GM19463 (cell line): ENCODE measurements around the gene KBTBD4.
"Not testable (repeated sequence)": the region's sequence is repeated elsewhere in the genome, so short reads cannot be mapped to it uniquely, and the experiment has no call there.

Experiments used
- ATAC-seq: cut with Tn5 transposase; IDR thresholded peaks from one replicate; pipeline ENCODE4 v1.9.1; 2021; ENCODE audit warnings: mild to moderate bottlenecking, moderate library complexity; ENCODE audit not compliant: unreplicated experiment

The KBTBD4 gene

DNA sequence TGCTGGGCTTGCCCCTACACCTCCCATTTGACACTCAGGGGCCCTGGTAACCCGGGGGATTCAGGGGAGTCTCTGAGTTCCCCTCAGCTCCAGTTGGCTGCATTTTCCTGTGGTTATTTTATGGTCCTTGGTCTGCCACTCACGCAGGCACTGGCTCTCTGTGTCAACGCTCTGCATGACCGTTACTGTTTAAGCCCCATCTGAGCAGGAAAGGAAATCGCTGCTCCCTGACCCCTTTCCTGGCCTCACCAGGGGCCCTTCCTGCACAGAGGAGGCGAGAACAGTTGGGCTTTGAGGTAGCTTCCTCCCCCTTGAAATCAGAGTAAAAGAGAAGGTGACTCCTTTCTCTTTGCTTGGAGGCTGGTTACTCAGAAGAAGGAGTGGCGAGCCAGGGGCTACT lies 13.0 kb upstream of the KBTBD4 start:
- no peak for ATAC-seq

DNA sequence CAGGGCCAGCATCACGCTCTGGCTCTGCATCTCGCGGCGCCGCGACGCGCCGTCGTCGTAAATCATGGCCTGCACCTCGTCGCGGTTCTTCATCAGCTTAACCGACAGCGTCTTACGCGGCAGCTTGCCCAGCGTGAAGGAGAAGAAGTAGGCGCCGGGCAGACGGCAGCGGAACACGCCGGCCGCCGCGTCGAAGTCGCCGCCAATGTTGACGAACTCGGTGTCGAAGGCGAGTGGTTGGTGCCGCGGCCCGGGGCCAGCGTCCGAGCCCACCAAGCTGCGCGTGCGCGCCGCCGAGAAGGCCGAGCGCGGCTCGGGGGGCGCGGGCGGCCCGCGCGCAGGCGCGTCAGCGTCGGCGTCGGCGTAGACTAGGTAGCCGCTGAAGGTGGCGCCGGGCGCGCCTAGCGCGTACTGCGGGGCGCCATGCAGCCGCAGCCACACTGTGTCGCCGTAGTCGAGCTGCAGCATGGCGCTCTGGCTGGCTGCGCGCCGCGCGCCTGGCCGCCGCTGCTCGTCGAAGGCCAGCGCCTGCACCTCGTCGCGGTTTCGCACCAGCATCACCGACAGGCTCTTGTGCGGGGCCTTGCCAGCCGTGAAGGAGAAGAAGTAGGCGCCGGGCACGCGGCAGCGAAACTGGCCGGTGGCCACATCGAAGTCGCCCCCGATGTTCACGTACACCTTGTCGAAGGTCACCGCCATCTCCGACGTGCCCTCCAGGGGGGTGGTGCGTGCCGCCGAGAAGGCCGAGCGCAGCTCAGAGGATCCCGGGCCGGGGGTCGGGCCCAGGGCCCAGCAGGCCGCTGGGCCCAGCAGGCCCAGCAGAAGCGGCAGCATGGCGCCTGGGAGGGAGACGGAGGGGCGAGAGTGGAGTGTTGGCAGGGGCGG lies 11.4 kb upstream of the KBTBD4 start:
- no peak for ATAC-seq

DNA sequence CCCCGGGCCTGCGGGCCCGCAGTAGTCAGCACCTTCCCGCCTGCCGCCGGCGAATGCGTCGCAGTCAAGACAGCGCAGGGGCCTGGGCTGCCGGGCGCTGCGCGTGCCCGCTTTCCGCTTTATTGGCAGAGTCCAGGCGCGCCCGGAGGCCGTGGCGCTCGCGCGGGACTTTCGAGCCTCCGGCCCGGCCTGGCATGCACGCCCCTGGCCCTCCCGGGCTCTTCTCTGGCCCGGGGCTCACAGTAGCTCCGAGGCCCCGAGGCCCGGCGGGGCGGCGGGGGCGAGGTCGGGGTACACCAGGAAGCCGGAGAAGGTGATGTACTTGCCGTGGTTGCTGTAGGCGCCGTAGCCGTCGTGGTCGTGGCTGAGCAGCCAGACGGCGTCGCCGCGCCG lies 10.8 kb upstream of the KBTBD4 start:
- no peak for ATAC-seq

DNA sequence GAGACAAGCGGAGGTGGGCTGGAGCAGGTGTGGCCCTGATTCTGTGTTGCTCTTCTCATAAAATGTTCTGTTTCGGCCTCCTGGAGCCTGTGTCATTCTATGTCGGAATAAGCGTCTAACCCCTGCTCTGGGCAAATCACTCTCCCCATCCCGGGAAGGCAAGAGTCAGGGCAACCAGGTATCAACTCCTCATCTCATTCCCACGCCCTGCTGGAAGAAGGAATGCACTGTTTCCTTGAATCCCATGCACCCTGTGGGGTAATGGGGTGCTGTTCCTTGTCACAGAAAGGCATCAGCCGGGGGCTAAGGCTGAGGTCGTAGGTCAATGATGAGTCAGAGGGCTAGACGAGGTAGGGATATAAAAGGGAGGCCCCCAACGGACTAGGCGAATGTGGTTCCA lies 10.3 kb upstream of the KBTBD4 start:
- ATAC-seq, result no peak

DNA sequence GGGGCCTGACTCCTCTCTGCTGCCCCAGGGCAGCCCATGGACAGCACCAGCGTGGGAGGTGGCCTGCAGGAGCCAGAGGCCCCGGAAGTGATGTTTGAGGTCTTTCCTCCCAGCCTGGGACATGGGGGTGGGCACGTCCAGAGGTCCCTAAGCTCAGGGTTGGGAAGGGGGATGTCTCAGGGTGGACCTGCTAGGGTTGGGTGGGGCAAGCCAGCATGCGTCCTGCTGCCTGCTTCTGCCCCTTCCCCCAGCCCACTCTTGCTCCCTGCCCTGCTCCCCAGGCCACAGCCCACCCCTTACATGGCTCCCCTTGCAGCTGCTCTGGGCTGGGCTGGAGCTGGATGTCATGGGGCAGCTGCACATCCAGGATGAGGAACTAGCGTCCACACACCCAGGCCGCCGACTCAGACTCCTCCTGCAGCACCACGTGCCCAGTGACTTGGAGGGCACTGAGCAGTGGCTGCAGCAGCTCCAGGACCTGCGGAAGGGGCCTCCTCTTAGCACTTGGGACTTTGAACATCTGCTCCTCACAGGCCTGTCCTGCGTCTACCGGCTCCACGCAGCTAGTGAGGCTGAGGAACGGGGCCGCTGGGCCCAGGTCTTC lies 9.1 kb upstream of the KBTBD4 start:
- no peak for ATAC-seq

DNA sequence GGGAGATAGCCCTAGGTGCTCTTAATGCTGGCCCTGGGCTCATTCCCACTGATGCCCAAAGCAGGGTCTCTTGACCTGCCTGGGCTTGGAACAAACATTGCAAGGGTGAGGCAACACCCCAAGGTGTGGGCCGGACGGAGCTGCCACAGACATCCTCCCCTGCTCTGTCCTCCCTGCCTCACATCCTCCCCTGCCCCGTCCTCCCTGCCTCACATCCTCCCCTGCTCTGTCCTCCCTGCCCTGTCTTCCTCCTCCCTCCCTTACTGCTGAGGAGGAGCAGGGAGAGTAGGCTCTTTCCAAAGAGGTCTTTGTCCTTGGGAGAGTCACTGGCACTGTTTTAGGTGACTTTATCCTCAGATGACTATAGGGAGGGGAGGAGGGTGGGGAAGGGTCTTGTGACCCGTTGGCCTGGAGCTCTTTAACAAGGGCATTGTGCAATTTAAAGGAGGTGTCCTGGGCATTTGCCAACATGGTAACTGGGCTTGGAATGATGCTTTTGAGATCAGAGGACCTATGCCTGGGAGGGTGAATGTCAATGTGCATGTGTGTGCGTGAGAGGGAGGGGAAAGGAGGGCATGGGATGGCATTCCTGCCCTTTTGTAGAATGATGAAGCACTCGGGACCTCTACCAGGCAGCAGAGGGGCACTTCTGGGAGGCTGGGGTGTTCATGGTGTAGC lies 8.4 kb upstream of the KBTBD4 start:
- no peak for ATAC-seq

DNA sequence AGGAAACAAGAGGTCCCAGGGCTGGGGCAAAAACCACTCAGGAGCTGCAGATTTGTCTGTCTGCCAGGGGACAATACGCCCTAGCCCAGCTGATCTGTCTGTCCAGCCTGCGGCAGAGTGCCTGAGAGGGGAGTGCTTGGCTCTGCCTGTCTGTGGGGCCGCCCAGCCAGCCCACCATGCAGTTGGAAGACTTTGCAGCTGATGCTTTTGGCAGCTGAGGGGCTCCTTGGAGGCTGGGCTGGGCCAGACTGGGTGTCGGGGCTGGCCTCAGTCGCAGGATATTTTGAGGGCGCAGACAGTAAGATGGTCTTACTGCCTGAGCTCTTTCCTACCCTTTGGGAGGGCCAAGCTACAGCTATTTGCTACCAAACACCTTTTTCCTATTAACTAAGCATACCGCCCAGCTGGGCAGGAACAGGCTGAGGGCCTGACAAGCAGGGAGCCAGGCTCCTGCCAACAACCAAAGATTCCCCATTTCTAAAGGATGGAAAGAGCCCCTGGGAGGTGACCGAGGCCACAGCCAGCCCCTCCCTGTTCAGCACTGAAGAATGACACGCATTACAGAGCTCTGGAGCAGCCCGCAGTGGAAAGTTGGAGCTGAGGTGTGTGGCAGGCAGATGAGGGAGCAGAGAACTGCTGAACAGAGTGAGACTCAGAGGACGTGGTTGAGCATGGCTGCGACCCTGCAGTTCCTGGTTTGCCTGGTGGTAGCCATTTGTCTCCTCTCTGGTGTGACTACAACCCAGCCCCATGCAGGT lies 7.5 kb upstream of the KBTBD4 start, which contains the start of gene FAM180B:
TSS of gene FAM180B (plus strand) at position 581 of the 758 bp plus-strand sequence. CDS start at position 672, 91 bp downstream.
- ATAC-seq, result no peak

DNA sequence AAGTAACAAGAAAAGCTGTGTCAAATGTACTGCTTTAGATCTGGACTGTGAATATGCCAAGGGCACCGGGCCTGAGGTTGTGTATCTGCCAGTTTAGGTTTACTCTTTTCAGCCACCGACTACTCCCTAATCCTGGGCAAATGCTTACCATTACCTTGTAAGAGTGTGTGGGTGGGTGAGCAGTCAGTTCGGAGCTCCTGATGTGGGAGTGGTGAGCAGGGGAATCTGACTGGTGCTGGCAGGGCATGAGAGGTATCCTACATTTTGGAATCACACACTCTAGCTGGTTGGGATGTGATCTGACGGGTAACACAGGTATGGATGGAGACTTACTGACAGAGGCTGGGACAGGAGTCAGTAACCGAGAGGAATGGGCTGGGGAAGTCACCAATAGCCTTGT lies 5.1 kb upstream of the KBTBD4 start:
- ATAC-seq, result no peak

DNA sequence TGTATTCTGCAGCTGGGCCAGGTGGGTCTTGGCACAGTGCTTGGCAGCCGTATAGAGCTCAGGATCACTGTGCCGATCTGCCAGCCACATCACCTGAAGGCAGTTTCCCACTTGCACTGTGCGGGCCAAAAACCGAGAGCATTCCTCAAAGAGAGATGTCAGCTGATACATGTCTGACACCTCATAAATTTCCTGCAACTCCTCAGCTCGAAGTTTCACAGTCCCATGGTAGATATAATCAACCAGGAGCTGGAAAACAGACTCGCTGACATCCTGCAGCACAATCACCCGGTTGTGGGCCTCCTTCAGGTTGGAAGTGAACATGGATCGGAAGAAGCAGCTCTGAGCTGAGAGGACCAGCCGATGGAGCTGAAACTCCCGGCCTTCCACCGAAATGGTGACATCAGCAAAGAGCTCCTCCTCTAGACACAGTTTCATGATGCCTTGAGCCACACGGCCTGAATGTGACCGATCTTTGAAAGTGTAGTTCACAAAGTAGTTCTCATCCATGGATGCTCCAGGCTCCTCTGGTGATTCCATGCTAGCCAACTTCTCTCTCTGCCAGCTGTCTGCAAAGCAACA lies 1.2 kb downstream of the KBTBD4 start:
- ATAC-seq, result no peak

DNA sequence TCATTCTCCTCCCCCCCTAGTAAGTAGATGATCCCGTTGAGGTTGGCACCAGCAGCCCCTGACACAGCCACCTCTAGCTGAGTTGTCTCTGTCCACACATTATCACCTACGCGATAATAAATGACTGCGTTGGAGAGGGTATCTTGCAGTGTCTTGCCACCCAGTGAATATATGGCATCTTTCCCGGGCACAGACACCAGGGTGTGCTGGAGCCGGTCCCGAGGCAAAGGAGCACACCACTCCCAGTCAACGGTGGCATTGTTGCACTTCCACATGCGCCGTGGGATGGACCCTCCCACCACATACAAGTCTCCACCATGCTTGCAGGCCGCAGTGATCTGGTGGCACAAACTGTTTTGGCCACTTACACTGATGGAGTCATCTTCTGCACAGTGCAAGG lies 5.4 kb downstream of the KBTBD4 start:
- no peak for ATAC-seq

DNA sequence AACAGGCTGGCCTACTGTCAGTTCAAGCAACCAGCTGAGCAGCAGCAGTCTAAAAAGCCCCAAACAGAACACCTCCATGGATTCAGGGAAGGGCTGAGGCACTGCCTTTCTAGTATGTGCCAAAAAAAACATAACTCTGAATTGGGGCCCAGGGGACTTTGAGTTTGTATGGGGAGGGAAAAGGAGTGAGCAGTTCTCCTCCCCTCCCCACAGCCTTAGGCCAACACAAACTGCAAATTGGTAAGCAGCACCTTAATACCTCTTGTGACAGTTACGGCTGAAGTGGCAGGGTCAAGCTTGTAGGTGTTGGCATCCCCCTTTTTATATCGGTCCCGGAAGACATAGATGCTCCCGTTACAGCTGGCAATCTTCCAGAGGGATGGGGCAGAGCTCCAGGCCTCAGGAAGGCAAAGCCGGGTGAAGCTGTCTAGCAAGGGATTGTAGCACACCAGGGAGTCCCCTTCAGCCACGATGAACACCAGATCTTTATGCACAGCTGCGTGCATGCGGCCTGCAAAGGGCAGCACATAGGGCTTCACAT lies 6.0 kb downstream of the KBTBD4 start:
- ATAC-seq, result no peak

DNA sequence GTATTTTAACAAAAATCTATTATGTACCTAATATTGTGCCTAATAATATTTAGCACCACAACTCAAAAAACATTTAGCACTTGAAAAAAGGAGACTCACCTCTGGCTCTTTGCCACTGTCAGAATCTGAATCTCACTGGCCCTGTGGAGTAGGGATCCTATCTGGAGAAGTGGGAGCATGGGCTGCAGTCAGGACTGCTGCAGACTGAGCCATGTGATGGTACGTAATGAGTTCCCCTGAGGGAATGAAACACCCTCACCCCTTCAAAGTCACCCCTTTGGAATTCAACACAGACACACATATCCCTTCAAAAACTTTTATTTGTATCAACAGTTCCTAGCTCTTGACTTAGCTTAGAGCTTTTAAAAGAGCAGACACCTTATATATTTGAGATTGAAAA lies 6.9 kb downstream of the KBTBD4 start:
- no peak for ATAC-seq

DNA sequence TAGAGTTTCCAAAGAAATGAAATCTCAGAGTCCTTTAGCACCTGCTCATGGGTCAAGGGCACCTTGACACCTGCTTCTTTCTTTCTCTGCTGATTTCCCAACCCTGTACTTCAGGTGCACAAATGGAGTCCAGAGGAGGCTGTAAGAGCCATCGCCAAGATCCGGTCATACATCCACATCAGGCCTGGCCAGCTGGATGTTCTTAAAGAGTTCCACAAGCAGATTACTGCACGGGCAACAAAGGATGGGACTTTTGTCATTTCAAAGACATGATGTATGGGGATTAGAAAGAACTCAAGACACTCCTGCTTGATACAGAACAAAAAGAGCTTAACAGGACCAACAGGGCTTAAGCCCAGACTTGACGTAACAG lies 7.4 kb downstream of the KBTBD4 start:
- no peak for ATAC-seq

DNA sequence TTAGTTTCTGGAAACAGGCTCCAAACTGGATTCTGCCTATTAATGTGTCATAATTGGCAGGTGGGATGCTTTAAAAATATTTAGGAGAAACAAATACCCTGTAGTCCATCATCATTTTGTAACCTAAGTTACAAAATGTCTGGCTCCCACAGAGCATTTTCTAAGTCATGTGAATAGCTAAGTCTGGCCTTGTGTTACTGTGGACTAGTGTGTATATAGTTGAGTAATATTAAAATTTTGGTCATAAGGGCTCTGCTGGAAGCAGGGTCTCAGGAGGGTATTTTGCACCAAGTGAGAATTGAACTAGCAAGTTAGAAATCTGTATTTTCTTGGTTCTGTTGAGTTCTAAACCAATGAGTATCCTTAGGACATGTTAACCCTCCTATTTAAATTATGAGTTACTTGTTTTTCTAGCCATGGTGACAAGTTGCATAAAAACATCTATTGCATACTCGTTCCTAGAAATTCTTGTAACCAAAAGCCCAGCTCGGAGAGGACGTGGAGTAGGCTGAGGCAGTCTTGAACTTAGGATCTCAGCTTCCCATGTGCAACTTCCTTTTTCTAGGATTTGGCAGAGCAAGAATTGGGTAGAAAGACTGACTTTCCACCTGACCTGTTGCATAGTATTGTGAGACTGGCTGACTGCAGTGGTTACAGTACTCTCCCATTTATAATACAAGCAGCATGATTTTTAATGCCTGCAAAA lies 8.0 kb downstream of the KBTBD4 start:
- ATAC-seq, result no peak

DNA sequence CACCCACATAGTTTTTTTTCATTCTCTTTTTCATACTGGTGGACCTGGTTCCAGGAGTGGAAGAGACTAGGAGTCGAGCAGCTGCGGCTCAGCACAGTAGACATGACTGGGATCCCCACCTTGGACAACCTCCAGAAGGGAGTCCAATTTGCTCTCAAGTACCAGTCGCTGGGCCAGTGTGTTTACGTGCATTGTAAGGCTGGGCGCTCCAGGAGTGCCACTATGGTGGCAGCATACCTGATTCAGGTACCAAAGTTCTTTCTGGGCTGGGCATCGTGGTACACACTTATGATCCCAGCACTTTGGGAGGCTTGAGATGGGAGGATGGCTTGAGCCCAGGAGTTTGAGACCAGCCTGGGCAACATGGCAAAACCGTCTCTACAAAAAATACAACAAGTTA lies 9.1 kb downstream of the KBTBD4 start:
- no peak for ATAC-seq

DNA sequence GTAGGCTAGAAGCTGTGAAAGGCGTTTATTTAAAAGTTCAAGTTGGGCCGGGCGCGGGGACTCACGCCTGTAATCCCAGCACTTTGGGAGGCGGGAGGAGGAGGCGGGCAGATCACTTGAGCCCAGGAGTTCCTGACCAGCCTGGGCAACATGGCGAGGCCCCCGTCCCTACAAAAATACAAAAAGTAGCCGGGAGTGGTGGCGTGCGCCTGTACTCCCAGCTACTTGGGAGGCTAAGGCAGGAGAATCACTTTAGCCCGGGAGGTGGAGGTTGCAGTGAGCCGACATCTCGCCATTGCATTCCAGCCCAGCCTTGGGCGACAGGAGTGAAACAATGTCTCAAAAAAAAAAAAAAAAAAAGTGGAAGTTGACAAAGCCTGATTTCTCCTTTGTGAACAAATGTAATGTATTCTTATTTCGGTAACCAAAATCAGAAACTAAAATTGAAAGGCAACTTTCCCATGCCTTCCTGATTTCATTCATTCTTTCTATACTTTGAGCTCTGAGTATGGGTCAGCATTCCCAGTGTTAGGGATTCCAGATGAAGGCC lies 12.5 kb downstream of the KBTBD4 start:
- ATAC-seq, result no peak

DNA sequence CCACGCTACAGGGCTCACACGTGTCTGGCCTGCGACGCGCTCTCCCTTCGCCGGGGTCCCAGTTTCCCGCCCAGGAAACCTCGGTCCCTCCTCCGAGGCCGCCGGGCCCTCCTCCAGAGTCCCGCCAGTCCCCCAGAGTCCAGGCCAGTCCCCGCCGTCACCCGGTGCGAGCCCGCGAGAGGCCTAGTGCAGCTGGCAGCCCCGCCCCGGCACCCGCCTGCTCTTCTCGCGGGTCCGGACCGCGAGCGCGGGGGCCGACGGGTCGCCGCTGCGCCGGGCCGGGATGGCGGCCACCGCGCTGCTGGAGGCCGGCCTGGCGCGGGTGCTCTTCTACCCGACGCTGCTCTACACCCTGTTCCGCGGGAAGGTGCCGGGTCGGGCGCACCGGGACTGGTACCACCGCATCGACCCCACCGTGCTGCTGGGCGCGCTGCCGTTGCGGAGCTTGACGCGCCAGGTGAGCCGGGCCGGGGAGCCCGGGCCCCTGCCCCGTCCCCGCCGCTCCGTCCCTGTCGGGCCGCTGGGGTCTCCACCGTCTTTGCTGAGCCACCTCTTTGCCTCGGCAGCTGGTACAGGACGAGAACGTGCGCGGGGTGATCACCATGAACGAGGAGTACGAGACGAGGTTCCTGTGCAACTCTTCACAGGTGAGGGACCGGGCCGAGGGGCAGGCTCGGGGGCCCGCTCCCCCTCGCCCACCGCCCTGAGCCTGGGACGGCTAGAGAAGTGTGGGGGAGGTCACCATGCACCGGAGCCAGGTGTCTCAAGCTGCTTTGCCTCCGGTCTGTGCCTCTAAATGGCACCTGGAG lies 13.2 kb downstream of the KBTBD4 start, which contains the start of gene PTPMT1:
TSS of gene PTPMT1 (plus strand) at position 260 of the 809 bp plus-strand sequence. CDS start at position 284, 24 bp downstream.
- ATAC-seq, result peak; percentile 94

DNA sequence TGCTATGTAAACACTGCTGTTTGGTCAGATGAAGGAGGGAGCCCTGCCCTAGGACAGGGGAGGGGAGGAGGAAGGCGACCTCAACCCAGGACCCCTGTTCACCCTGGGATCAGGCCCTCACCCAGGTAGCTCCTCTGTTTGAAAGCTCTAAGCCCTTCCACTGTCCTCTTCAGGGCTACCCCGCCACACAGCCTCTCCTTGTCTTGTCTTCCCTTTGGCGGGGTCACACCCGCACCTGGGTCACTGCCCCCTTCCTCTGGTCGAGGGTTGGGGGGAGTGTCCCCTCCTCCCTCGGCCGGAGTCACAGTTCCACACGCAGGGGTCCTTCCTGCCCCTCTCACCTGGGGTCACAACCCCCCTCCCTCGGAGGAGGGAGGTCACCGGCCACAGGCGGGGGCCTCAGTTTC lies 13.8 kb downstream of the KBTBD4 start:
- no peak for ATAC-seq

DNA sequence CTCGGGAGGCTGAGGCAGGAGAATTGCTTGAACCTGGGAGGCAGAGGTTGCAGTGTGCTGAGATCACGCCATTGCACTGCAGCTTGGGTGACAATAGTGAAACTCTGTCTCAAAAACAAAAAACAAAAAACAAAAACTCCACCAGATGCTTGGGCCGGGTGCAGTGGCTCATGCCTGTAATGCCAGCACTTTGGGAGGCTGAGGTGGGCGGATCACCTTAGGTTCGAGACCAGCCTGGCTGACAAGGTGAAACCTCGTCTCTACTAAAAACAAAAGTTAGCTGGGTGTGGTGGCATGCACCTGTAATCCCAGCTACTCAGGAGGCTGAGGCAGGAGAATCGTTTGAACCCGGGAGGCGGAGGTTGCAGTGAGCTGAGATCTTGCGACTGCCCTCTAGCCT lies 14.4 kb downstream of the KBTBD4 start:
- ATAC-seq, result not testable (repeated sequence)
